Prostate gland (tissue), 2 donors: ENCODE data around the gene RAI1.

Experiments
- CTCF ChIP-seq, 4 experiments: fragments of 200-600 bp in 2 of 4; fragments of 450-650 bp in 2 of 4; sonication (generic) in 2 of 4; IDR thresholded peaks; 1 replicate in 3 of 4; 2 replicates in 1 of 4; pipeline ENCODE4 v1.5.1; 2016 to 2019; ENCODE audit warnings: antibody characterized with exemption in 4 of 4, mild to moderate bottlenecking in 2 of 4, moderate library complexity in 2 of 4
- POLR2A ChIP-seq: fragments of 450-650 bp; IDR thresholded peaks from one replicate; pipeline ENCODE4 v1.6.1; 2016; ENCODE audit warnings: antibody characterized with exemption, mild to moderate bottlenecking

DNA sequence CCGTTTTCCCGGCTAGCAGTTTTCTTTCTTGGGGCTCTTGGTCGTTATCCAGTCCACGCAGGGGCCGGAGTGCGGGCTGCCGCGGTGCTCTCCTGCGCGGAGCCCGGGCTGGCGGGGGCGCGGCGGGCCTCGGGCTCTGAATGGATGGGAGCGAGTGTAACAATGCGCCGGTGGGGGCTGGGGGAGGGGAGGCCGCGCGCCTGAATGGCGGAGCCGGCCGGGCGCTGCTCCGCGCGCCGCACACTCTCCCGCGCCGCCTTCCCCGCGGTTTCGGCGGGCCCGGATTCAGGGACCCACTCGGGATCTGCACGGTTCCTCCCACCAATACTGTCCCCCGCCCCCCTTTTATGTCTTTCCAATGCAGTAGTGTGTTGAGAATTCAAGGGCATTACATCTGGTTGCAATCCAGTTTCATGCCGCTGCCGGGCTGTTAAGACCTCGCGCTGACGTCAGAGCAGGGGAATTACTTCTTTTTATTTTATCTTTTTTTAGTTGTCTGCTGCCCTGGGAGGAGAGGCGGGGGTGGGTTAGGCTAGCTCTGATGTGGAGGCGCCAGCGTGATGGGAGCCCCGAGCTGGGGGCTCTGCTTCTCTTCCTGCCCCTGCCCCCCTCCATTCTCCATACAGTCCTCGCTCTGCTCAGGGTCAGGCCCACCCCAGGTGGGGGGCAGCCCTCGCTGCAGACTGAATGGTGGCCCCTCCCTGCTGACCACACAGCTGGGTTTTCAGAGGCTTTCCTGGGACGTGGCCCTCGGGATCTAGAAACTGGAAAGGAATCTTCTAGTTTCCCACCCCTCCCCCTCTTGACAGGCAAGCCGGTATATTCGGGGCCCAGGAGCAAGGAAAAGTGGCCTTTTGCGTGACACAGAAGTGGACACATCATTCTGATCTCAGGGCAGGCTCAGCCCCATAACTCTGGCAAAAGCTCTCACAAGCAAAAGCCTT is 1.8 kb downstream of the RAI1 start:
- TF ChIP-seq CTCF (IDR thresholded peaks at IDR 0.05) (no peak), POLR2A (peak; percentile 35)
